Measurements from ENCODE around the gene AKT3. TPM values are rescaled to one million over a fixed set of nuclear protein-coding genes. Genes with fewer than 3 reads are reported as not detected.

AKT3 gene
- total and polyA plus RNA-seq, 2 experiments from 2014 or later: 3.5 to 23.4 TPM

GRCh38 chr1:243802736-243803135 lies 47.3 kb downstream of the AKT3 start:
- TF ChIP-seq, protein P1, sequence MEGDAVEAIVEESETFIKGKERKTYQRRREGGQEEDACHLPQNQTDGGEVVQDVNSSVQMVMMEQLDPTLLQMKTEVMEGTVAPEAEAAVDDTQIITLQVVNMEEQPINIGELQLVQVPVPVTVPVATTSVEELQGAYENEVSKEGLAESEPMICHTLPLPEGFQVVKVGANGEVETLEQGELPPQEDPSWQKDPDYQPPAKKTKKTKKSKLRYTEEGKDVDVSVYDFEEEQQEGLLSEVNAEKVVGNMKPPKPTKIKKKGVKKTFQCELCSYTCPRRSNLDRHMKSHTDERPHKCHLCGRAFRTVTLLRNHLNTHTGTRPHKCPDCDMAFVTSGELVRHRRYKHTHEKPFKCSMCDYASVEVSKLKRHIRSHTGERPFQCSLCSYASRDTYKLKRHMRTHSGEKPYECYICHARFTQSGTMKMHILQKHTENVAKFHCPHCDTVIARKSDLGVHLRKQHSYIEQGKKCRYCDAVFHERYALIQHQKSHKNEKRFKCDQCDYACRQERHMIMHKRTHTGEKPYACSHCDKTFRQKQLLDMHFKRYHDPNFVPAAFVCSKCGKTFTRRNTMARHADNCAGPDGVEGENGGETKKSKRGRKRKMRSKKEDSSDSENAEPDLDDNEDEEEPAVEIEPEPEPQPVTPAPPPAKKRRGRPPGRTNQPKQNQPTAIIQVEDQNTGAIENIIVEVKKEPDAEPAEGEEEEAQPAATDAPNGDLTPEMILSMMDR (IDR thresholded peaks at IDR 0.05; ENCODE audit: low read depth, low read length): no peak
- Histone ChIP-seq H3K4me3 (no peak overlapping the region), H3K36me3 (no peaks in the 10 kb centered on the region), H3K4me1 (ENCODE audit: low read depth) (no peaks in the 10 kb centered on the region), H3K27me3 (no peaks in the 10 kb centered on the region), H3K27ac (no peak overlapping the region), H3K9me3 (ENCODE audit: low read depth) (no peaks in the 10 kb centered on the region)
- DNase-seq (ENCODE audit: low read depth in 1 of 2, low spot score in 1 of 2): no peak

- Histone ChIP-seq H3K27me3 (no peaks in the 10 kb centered on the region), H3K4me1 (ENCODE audit: low read depth) (no peaks in the 10 kb centered on the region), H3K4me3 (no peak overlapping the region), H3K9me3 (ENCODE audit: low read depth) (no peaks in the 10 kb centered on the region), H3K27ac (no peak overlapping the region), H3K36me3 (no peaks in the 10 kb centered on the region)
- TF ChIP-seq, protein P1 (IDR thresholded peaks at IDR 0.05; ENCODE audit: low read depth, low read length): no peak
- no peak for DNase-seq (ENCODE audit: low read depth in 1 of 2, low spot score in 1 of 2)
These were observed 48.7 kb downstream of the AKT3 start for GRCh38 chr1:243801378-243801777.

DNA sequence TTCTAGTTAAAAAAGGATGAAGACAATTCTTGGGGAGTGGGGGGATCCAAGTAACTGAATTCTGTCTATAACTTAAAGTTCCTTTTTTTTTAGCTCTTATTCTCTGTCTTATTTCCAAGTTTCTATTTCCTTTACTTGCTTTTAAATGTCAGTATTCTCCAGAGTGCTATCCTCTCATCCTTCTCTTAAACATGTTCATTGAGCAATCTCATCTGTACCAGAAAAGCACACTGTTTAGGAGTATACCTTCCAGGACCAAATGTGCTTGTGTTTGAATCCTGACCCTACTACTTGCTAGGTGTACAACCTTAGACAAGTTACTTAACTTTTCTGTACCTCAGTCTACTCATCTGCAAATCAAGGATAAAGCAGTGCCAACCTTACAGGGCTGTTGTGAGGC lies 50.1 kb downstream of the AKT3 start:
- H3K9me3 ChIP-seq (ENCODE audit: low read depth): no peaks in the 10 kb centered on the region
- H3K36me3 ChIP-seq: no peaks in the 10 kb centered on the region
- no peak overlapping the region for H3K4me3 ChIP-seq
- peak in 1 of 2 donors; percentile 12 for DNase-seq (ENCODE audit: low read depth in 1 of 2, low spot score in 1 of 2)
- no peaks in the 10 kb centered on the region for H3K27me3 ChIP-seq
- no peaks in the 10 kb centered on the region for H3K4me1 ChIP-seq (ENCODE audit: low read depth)
- TF ChIP-seq, protein P1 (IDR thresholded peaks at IDR 0.05; ENCODE audit: low read depth, low read length): no peak
- H3K27ac ChIP-seq: no peak overlapping the region

GRCh38 chr1:243798726-243799125 lies 51.3 kb downstream of the AKT3 start:
- no peak overlapping the region for H3K27ac ChIP-seq
- DNase-seq (ENCODE audit: low read depth in 1 of 2, low spot score in 1 of 2): peak in 1 of 2 donors; percentile 61

GRCh38 chr1:243796016-243796415 lies 54.0 kb downstream of the AKT3 start:
- no peaks in the 10 kb centered on the region for H3K36me3 ChIP-seq
- TF ChIP-seq, protein P1 (IDR thresholded peaks at IDR 0.05; ENCODE audit: low read depth, low read length): no peak
- H3K4me1 ChIP-seq (ENCODE audit: low read depth): peaks cover 9% of the 10 kb centered on the region

More at GRCh38 chr1:243798726-243799125, 51.3 kb downstream of the AKT3 start:
- Histone ChIP-seq H3K4me1 (ENCODE audit: low read depth) (no peaks in the 10 kb centered on the region), H3K4me3 (no peak overlapping the region), H3K27me3 (no peaks in the 10 kb centered on the region), H3K9me3 (ENCODE audit: low read depth) (no peaks in the 10 kb centered on the region), H3K36me3 (no peaks in the 10 kb centered on the region)
- TF ChIP-seq, protein P1 (IDR thresholded peaks at IDR 0.05; ENCODE audit: low read depth, low read length): no peak

GRCh38 chr1:243793298-243793697 lies 56.7 kb downstream of the AKT3 start:
- Histone ChIP-seq H3K36me3 (no peaks in the 10 kb centered on the region), H3K4me3 (no peak overlapping the region), H3K27ac (no peak overlapping the region), H3K4me1 (ENCODE audit: low read depth) (peaks cover 15% of the 10 kb centered on the region), H3K27me3 (no peaks in the 10 kb centered on the region), H3K9me3 (ENCODE audit: low read depth) (no peaks in the 10 kb centered on the region)
- TF ChIP-seq, protein P1 (IDR thresholded peaks at IDR 0.05; ENCODE audit: low read depth, low read length): no peak
- no peak for DNase-seq (ENCODE audit: low read depth in 1 of 2, low spot score in 1 of 2)

More at GRCh38 chr1:243796016-243796415, 54.0 kb downstream of the AKT3 start:
- no peaks in the 10 kb centered on the region for H3K27me3 ChIP-seq
- no peak overlapping the region for H3K27ac ChIP-seq
- no peaks in the 10 kb centered on the region for H3K9me3 ChIP-seq (ENCODE audit: low read depth)
- H3K4me3 ChIP-seq: no peak overlapping the region
- no peak for DNase-seq (ENCODE audit: low read depth in 1 of 2, low spot score in 1 of 2)

Data from cardiac muscle cell (in vitro differentiated cells and primary cell).